Medulla oblongata (tissue), 1 donor: Measurements from ENCODE around the gene MICAL3.
"Not testable (repeated sequence)": the region's sequence is repeated elsewhere in the genome, so short reads cannot be mapped to it uniquely, and the experiment has no call there.

Experiments used
- DNase-seq: peaks from one replicate; pipeline ENCODE4 v3.0.0-alpha.2; 2015; ENCODE audit errors: extremely low spot score

Gene MICAL3

DNA sequence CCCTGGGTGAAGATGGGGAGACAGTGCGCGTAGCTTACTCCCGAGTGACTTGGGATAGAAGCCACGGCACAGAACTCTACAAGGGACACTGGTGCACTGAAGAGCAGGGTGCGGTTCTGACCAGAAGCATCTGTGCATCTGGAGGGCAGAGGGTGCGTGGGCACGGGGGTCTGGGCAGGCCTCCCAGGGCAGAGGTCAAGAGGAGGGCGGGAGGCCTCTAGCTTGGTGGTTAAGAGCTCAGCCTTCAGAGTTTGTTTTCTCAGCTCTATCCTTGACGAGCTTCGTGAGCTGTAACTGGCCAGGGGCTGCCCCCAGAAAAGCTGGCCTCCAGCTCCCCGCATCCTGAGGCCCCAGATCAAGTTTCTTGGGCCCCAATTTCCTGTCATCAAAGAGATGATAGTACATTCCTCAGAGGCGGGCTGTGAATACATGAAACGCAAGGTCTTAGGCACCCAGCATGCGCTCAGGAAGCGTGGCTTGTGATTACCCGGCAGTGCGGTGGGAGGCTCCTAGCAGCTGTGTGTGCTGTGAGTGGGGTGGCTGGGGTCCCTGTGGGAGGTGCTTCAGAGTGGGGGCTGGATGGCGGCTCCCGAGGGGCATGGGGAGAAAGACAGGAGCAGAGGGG, 244.1 kb downstream of the MICAL3 start:
- no peak for DNase-seq

DNA sequence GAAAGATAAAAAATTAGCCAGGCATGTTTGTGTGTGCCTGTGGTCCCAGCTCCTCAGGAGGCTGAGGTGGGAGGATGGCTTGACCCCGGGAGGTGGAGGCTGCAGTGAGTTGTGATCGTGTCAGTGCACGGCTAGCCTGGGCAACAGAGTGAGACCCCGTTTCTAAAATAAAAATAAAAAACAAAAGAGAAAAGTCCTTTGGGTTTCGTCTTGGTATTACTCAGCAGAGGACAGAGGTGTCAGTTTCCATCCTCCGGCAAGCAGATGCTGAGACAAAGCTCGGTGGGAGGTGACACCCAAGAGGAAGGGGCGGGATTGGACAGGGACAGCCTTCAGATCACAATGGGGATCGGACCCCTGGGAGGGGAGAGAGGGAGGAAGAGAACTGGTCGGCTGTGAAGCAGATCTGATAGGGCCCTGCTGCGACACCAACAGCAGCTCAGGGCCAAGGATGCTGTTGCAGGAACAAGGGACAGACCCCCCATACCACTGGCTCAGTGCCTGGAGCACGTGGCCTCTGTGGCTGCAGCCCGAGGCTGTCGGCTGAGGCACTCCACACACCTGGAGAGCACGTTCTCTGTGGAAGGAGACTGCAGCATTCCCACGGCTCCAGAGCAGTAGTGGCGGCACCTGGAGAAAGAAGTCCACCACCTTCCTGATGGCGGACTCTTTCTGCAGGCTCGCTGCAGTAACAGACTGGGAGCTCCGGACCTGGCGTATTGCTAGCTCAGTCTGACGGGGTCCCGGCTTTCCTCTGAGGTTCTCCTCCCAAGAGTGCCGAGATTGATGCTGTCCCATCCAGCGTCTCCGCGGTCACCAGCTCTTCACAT, 244.9 kb downstream of the MICAL3 start:
- no peak for DNase-seq

DNA sequence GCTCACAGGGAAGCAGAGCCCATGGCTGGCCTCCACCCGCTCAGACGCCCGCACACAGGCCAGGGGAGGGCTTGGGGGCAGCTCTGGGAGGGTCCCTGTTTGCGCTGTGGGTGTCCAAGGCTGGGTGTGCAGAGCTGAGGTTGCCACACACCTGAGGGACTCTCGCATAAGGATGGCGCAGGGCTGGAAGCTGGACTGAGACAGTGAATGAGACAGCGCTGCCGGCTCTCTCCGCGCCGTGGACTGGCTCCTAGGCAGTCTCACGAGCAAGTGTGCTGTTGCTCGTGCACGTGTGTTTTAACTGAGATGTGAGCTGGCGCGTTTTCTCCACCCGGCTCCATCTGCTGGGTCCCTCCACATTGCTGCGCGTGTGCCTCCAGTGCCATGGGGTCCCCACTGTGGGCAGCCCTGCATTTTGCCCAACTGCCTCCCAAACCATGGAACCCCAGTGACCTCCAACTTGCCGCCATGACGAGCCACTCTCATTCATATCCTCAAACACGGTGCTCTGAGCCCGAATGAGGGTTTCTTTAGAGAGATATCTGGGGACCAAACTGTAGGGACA, 245.9 kb downstream of the MICAL3 start:
- no peak for DNase-seq

DNA sequence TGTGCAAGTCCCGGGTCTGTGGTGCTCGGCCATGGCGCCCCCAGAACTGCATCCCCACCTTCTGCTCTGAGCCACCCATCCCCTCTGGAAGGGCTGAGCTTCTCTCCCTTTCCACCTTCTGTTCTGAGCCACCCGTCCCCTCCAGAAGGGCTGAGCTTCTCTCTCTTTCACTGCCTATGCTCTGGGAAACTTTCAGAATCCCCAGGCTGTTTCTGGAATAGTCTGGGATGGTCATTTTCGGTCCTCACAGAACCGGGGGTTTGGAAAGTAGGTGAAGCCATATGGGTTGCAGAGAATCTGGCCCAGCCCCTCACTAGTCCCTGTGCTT, 246.7 kb downstream of the MICAL3 start:
- no peak for DNase-seq

DNA sequence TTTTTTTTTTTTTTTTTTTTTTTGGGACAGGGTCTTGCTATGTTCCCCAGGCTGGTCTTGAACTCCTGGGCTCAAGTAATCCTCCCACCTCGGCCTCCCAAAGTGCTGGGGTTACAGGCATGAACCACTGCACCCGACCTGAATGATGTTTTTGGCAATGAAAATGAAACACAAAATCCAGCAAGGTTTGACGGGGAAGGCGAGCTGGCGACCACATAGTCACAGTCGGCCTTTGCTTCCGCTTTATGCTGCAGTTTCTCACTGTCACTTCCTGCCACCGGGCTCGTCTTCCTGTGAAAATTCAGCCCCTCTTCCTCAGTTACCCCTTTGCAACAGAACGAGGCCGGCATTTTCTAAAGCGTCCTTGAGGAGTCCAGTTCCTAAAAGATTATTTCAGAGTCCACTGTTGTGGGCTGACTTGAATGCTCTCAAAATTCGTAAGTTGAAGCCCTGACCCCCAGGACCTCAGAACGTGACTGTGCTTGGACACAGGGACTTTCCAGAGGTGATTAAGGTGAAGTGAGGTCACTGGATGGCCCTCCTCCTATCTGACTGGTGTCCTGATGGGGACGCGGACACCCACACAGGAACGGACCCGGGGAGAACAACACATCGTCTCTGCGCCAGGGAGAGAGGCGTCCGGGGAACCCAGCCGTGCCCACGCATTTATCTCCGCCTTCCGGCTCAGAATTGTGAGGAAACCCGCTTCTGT, 247.2 kb downstream of the MICAL3 start:
- no peak for DNase-seq

DNA sequence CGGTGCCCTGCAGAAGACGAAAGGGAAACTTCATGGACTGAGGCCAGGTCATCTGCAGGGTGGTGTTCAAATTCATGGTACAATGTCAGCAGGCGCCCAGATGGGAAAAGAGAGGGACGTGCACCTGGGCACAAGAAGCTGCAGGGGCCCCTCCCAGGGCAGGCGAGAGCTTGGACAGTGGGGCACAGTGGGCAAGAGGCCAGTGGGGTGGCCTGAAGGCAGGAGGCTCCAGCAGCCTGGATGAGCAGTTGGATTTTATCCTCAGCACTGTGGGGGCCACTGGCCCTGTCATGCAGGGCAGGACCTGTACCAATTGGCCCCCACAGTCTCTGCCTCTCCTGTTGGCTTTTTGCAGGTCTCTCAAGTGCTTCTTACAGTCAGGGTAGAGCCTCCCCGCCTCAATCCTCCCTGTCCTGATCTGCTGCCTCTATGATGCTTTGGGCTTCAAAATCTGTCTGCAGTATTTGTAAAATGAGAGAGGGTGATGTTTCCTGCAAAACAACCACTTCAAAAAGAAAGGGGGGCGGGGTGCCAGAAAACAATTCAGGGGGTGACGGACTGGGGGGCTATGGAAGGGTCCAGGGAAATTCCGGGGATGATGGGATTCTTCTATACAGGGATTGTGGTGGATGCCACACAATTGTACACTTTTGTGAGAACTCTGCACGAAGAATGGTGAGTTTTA, 248.4 kb downstream of the MICAL3 start:
- no peak for DNase-seq

DNA sequence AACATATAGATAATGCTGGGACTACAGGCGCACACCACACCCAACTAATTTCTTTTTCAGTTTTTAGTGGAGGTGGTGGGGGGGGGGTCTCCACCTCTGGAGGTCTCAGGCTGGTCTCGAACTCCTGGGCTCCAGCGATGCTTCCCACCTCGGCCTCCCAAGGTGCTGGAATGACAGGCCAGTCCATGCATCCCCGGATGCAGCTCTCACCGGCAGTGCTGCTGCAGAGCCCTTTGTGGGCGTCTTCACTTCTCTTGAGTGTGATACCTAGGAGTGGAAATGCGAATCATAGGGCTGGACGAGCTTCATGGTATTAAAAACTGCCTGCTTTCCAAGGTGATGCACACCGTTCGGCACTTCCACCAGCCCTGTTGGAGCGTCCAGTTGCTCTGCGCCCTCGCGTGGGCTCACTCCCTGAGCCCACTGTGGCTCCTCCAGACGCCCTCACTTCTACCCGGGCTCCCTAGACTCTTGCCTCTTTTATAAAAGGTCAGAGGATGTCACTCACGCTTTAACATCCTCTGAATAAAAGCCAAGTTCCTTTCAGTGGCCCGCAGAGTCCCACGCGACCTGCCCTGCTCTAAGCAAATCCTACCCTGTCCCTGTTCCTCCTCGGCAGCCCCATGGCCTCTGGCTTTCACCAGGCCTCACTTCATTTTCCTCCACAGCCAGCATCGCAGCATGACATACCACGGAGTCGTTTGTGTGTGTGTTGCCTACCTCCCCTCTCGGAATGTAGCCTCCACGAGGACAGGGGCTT, 249.3 kb downstream of the MICAL3 start:
- no peak for DNase-seq

DNA sequence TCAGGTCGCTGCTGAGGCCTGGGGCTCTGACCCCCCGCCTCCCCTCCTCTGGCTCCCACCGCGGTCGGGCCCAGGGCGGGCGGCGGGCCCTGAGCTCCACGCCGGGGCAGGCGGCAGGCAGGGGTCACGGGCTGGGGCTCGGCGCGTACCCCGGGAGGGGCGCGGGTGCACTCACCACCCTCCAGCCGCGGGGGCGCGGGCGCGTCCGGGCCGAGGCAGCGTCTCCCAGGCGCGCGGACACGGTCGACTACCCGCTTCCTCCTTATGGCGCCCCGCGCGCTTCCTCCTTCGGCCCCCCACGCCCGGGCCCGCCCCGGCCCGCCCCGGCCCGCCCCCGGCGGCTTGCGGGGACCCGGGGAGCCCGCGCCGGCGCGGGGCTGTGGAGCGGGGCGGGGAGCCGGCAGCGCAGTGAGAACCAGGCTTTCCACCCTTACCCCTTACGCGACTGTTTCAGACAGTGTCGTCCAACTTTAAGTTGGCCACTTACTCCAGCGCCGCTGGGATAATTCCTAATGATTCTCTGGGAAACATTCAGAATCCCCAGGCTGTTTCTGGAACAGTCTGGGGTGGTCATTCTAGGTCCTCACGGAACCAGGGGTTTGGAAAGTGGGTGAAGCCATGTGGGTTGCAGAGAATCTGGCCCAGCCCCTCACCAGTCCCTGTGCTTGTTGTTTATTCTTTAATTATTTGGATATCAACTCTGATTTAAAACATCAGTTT, 250.0 kb downstream of the MICAL3 start, which contains the start of gene BID:
Gene BID, minus strand, starts transcription at position 264 of the 720 bp plus-strand sequence. CDS start 24,353 bp downstream, outside the sequence.
- DNase-seq = no peak

DNA sequence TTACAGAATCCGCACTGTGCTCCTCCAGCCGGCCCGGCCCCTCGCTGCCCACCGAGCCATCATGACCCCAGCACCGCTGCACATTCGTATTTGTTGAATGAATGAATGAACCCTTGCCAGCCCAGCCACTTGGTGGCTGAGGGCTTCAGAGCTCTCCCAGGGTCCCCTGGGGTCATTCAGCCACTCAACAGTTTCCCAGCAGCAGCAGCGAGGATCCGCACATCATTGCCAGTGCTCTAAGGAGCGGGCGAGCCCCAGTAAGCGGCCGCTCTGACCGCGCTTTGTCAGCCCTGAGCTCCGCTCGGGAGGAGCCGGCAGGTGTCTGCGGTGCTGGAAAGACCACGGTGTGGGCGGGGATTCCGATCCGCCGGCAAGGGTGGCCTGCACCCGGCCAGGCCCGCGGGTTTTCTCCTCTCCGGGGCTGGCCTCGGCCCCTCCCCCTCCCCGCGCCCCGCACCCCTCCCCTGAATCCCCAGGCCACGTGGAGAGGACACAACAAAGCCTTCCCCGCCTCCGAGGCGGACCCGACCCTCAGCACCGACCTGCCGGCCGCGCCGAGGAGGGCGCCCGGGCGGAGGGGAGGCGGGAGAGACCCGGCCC, 250.7 kb downstream of the MICAL3 start:
- peak; percentile 60 for DNase-seq

DNA sequence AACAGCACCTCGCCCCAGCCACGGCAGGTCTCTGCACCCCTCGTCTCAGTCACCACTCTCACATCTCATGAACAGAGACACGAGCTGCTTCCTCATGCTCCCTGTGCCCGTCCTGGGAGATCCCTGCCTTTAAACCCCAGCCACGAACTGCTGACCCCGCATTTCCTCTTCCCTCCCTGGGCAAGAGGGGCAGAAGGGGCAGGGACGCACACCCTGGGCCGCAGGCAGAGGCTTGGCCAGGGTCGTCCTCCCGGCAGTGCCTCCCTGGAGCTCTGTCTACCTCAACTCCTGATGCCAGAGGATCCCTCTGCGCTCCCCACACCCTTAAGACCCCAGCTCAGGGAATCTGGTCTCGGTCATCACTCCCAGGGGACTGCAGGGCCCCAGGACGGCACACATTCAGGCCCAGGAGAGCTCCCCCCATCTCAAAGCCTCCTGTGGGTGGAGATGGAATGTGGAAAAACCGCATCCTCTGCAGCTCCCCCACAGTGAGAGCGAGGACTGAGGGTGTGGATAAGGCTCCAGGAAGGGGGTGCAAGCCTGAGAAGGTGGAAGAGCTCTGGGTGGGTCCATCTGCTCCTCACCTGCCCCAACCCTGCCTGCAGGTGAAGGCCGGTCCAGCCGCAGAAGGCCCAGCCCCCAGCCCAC, 251.3 kb downstream of the MICAL3 start:
- peak; percentile 46 for DNase-seq

DNA sequence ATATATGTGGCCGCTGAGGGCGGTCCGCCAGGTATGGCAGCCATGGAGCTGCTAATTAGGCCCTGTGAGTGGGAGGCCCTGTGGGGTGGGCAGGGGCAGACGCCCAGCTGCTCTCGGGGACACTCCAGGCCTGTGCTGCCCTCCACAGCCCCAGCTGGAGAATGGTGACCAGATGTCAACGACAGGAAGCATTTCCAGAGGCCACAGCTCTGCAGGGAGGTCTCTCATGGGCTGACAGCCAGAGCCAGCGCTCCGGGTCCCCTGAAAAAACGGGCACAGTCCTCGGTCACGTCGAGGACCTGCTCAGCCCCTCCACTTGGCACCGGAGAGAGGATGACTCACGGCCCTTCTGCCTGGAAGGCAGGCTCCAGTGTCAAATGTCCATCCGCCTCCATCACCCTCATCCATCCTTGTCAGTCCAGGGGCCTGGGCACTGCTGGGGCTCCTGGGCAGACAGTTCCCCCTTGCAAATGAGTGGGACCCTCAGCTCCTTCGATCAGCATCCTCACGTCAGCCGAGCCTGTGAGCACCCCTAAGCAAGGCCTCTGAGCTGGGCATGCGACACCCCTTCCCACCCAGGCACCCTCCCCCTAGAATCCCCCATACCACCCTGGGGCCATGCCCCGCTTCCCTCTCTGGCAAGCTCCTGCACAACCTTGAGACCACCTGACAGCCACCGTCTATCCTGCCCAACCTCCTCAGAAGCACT, 252.0 kb downstream of the MICAL3 start:
- DNase-seq = no peak

DNA sequence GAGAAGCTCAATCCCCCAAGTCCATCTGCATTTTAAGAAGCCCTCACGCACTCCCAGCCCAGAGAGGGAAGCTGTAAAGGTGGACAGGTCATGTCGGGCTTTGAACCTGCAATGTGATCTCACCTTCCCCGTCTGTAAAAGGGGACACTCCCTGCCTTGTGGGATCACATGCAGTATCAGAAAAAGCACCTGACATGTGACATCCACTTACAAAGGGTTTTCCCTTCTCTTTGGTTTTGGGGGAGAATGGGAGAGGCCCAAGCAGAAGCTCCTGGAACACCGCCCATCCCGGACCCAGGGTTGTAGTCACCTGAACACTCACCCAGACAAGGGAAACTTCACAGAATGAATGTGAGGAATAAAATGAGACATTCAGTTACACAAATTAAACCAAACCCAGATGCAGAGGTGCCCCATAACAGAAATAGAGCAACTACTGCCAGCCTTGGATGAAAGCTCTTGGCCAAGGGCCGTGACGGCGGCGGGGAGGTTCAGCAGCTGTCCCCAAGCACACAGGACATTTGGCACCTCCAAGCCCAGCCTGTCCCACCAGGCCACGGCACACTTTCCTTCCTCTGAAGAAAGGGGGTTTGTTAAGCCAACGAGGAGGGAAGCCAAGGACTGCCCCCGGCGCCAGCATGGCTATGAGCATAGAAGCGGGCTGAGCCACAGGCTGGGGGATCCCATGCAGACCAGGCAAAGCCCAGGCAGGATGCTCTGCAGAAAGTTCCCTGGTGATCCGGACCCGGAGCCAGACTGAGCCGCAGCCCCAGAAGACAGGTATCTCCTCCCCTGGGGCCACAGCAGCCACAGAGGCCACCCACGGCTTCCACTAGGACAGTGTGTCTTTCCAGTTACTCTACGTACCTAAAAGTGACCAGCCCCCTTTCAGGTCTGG, 253.9 kb downstream of the MICAL3 start:
- peak; percentile 76 for DNase-seq

DNA sequence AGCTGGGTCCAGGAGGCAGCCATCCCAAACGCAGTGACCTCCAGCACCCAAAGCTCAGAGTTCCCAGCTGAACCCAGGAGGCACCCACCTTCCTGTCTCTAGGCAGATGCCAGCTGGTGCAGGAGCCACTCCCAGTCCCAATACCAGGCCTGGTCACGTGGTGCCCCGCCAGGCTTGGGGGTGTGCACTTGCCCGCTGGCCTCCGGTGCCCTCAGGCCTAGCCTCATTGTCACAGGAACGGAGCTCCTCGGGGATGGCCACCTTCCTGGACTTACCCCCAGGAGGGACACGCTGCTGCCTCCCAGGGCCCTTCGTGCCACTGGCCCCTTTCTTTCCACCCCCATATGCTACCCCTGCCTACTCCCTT, 254.7 kb downstream of the MICAL3 start:
- DNase-seq = no peak

DNA sequence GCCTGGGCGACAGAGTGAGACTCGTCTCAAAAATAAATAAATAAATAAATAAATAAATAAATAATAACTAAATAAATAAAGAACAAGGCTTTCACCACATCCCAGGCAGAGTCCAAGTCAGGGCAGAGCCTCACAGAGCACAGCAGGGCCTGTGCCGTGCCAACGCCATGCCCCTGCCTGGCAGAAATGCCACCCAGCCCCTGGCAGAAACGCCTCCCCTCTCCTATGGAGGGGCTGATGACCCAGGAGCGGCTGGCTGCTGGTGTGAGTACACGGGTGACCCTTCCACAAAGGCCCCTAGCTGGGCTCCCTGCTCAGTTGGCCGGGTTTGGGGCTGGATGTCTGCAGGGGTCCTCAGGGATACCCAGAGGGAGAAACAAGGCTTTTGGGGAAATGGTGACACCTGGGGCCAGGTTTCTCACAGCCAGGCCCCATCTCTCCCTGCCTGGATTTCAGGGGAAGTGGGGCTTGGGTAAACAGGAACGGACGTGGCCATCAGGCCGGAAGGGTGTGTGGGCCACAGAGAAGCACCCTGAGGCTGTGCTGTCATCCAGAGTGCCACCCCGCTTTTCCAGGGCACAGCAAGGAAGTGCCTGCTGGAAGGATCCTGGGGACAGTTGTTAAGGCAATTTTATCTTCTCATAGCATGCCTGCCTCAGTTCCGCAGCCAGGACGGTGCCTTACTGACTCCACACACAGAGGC, 255.2 kb downstream of the MICAL3 start:
- no peak for DNase-seq

DNA sequence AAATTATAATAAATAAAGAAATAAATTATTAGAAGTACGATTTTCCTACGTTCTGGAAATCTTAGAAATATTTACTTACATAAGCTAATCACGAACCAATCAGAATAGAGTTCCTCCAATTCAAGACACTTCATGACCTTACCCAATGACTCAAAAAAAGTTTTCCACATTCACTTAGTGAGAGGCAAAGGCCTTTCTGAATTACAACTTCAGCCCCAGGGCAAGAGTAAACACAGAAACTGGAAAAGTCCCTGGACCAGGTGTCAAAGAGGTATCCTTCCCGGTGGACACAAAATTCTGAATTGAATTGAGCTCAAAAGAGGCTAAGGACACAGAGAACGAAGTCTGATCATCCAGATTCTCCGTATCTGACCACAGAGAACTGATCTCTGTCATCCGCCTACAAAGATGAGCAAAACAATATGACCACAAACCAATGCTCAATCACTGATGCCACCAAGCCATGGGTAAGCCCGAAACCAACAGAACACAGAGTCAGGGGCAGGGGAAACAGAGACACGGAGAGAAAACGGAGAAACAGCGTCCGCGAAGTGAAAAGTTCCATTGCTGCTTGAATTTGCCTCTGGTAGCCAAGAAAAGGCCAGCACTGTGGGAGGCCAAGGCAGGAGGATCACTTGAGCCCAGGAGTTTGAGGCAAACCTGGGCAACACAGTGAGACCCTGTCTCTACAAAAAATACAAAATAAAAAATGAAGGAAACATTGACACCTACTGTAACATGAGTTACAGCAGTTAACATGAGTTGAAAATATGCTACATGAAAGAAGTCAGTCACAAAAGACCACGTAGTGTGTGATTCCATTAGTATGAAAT, 256.9 kb downstream of the MICAL3 start:
- no peak for DNase-seq

DNA sequence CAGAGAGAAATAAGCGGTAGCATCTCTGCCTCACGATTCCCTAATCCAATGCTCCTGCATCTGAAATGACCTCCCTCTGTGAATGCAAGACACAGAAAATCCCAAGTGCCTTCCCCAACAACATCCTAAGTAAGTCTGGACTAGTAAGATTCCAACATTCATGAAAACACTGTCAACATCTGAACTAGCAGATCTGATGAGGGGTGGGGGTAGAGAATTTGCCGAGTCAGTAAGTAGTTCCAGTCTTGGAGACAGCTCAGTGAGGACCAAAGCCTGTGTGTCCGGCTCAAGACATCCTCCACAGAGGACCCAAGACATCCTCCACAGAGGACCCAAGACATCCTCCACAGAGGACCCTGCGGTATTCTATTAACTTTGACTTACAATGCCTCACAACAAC, 259.5 kb downstream of the MICAL3 start:
- DNase-seq = not testable (repeated sequence)
